Stimulated activated CD4-positive, alpha-beta T cell treated with anti-CD3 and anti-CD28 coated beads, Interleukin-2, amount 100 ng/mL, for 48 hours (primary cell): Measurements from ENCODE around the gene FOXC1.

Experiments used
- DNase-seq, 2 donors: peaks; one replicate each; pipeline ENCODE4 v3.0.0-alpha.2; 2020

FOXC1 gene

DNA sequence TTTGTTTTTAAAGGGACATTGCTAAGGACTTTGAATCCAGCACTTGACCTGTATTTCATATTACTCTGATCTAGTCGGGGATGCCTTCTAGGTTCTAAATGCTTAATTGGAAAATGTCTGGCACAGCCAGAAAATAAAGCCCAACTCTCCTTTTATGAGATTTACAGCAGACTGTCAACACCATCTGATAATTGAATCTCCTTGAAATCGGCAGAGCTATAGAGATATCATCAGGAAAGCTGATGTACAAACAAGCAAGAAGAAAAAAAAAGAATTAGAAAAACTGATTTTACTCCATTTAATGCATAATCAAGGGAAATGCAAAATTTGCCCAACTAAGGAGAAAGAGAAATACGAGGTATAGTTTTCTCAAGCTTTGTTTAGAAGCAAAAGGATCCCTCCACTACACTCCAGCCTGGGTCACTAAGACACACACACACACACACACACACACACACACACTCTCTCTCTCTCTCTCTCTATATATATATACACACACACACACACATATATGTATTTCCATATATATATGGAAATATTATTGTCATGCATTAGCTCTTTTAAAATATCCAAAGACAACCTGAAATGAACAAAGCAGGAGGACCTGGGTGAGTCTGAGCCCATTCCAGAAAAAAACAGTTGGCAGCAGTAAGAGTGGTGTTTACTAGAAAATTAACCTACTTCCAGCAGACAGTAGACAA lies 9.5 kb upstream of the FOXC1 start:
- no peak for DNase-seq

DNA sequence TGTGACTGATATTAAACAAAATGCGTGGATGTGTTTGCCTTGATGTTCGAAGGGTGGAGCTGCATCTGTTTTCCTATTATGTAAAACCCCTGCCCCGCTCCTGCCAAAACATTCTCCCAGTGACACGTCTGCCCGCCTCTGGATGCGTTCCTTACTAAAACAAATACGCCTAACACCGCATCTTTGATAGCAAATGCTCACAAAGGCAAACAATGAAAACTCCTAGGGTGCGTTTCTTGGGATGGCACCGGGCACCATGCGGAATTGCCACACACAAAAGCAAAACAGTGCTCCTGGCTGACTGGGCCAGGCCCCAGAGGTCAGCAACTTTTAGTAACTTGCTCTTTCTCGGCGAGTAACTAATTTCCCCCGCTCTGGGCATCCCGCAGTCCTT lies 9.0 kb upstream of the FOXC1 start:
- no peak for DNase-seq

DNA sequence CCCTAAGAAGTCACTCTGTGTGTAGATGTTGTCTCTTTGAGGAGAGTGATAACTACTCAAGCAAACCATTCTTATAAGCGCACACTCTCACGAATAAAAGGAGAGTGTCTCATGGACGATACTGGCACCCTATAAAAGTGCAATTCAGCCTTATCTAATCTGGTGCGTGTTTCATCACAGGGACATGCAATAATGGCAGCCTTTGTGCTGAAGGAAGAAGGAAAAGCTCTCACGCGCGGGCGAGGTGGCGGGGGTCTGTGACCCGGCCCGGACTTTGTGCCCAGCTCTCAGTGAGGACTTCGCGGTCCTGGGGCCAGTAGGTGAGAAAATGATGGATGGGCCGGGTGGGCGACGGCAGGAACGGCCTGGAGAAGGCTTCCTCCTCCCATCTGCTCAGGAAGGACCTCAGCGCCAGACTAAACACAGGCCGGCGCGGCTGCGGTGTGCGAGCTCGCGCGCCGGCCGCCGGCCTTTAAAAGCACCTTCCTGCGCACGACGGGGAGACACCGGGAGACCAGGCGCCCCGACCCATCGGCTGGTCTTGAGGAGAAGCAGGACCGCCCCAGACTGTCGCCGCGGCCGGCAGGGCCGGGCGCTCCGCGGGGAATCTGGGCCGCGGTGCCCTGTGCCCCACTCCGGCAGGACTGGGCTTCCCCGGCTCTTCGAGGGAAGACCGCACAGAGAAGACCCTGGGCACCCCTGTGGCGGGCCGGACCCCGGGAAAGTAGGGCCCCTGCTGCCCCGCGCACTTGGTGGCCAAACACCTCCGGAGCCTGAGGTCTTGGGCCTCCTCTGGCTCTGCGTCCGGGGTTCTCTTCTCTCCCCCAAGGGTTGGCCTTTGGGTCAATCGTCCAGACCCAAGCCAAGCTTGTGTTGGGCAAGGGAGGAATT lies 8.3 kb upstream of the FOXC1 start:
- no peak for DNase-seq

DNA sequence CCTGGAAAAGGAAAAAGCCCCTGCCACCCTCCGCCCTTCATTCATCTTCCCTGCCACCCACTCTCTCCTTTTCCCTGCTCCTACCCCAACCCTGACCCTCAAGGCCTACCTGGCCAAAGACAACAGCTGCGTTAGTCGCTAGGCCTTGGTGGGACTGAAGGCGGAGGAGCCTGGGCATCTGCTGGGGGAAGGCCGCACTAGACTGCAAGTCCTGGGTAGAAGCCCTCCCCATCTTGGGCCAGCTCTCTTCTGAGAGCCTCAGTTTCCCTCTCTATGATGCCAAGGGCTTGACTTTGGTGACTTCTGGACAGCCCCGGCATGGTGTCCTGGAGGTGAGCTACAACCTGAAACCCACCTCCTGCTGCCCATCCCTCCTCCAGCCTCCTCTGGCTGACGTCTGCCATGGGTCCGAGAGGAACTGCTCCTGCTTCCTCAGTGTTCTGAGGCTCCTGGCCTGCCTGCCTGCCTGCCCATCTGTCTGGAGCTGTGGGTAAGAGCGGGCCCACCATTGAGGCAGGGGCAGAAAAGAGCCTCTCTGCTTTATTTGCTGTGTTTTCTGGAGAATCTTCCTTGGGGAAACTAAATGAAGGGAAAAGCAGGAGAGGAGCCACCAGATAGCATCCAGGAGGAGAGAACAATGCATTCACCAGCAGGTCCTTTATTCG lies 7.5 kb upstream of the FOXC1 start:
- no peak for DNase-seq

DNA sequence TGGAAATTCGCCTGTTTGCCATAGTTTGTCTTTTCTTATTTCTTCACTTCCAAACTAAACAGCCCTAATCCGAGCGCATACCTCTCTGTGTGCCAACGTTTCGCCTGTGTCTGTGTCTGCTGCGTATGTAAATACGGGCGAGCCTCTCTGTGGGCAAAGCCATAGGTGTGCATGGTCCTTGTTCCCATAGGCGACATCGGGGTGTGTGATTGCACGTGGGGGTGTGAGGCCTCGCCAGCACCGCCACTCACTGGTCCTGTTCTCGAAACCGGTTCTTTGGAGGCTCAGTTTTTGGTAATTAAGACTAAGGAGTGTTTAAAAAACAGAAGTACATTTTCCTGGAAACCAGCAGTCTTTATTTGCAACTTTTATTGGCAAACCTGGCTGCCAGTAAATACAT lies 6.0 kb upstream of the FOXC1 start:
- DNase-seq = no peak

DNA sequence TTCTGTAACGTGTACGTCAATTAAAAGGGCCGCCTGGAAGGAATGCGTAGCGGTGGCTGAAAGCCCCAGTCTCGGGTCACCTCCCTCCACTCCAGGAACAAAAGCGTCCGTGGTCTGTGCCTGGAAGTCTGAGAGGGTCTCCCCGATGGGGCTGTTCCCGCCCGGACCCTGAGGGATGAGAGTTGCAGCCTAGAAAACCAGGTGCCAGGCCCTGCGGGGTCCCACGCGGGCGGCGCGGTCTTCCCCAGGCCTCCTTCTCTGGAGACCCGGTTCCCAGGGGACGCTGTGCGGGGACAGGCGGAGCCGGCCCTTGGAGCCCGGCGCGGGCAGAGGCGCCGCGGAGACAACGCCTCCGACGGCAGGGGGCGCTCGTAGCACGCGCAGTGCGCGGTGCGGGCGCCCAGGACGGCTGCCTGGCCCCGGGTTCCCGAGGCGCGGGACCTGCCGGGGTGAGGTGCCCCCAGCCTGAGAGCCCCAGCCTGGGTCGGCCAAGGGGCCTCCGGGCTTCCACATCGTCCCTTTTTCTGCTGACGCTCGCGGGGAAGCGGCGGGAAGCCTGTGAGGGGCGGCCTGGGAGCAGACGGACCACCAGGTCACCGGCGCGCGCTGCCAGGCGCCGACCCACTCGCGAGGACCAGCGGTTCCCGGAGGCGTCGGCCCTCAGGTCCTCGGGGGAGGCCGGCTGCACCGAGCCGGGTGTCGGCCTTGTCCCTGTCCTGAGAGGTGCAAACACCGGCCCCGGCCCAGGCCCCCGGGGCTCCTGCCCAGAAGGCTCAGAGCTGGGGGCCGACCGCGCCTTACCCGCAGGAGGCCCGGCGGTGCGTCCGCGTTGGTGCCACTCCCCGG lies 5.3 kb upstream of the FOXC1 start:
- peak; percentile 70 to 80 for DNase-seq

DNA sequence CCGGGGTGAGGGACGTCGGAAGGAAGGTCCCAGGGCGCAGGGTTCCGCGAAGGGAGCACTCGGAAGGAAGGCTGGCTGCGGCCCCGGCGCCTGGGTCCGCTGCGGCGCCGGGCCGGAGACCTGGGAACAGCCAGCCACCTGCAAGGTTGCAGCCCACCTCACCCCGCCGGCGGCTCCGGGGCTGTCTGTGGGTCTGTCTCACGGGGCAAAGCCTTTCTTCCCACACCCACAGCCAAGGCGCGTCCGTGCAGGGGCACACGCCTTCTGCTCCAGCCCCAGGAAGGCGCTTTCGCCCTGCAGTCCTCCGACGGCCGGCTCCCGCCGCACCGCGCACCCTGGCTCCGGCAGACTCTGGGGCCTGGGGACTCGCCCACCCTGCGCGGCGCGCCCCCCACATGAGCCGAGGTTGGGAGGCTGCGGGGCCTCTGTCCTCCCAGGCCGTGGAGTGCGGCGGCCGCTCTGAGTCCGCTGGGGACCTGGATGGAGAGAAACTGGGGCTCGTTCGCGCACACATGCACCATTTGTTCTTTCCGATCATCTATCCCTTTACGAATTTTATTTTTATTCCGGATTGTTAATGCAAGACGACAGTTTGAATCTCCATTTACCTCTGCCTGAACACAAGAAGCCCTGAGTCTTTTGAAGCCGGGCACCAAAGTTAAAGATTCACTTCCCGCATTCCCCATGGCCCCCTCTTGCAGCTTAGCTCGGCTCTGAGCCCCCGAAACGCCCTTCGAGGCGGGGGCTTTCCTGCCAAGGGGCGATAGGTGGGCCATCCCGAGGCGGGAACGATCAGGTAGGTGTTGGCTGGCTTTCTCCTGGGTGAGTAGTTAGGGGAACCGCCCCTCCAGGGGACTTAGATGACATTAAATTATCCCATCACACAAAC lies 4.5 kb upstream of the FOXC1 start:
- DNase-seq = no peak

DNA sequence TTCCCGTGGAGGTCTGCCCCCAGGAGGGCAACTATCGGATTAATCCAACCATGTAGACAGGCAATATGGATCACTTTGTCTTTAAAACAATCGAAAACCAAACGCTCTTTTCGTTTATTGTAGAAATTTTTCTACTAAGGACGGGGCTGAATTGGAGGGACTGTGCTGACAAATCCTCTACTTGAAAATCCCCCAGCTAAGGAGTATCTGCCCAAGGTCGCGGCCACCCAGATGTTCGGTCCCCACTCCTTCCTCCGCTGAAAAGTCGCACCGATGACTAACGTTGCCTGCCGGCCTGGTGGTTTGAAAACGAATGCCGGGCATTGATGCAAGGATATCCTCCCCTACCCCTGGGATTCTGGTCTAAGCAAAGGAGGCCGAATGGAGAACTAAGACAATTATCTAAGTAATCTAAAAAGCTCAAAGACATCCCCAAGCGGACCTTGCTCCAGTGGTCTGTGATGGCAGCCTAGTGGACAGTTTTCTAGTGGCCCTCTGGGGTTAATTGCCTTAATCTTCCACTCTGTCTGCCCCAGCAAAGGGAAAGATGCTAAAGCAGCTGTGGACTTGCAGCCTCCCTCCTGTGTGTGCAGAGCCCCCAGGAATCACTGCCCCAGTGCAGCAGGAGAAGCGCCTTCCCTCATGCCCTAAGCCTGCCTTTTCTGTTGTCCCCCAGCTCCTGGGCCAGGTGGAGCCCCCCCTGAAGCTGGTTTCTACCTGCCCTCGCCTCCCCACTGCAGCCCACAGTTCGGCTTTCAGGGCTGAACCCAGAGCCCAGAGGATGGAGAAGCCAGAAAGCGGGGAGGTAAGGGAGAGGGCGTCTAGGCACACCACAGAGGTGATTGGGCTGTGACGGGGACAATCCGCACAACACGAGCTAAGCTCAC lies 3.6 kb upstream of the FOXC1 start:
- no peak for DNase-seq

DNA sequence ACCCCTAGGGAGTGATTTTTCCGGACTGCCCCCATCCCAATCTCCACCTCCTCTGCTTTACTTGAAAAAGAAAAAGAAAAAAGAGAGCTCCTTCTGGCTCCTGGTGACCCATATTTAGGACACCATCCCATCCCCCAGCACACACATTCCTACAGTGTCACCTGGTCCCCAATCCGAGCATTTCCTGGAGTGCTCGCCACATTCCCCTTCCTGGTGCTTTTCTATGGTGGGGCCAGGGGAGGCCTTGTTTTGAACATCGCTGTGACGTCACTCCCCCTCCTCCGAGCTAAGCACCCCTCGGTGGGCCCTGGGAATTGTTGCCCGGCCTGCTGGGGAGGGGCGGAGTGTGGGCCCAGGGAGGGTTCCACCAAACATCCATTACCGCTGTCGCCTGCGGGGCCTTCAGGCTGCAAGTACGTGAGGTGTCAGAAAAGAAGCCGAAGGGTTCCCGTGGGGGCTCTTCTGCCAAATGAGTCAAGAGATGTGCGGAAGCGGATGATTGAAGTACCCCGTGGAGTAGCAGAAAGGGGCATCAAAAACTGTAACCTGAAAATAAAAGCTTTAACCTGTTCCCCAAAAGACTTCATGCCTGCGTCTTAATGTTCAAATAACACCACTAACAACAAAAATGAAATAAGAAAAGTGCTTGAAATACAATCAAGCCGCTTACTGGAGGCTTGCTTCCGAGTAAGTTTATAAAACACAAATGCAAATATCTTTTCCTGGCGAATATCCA lies 2.8 kb upstream of the FOXC1 start:
- no peak for DNase-seq

DNA sequence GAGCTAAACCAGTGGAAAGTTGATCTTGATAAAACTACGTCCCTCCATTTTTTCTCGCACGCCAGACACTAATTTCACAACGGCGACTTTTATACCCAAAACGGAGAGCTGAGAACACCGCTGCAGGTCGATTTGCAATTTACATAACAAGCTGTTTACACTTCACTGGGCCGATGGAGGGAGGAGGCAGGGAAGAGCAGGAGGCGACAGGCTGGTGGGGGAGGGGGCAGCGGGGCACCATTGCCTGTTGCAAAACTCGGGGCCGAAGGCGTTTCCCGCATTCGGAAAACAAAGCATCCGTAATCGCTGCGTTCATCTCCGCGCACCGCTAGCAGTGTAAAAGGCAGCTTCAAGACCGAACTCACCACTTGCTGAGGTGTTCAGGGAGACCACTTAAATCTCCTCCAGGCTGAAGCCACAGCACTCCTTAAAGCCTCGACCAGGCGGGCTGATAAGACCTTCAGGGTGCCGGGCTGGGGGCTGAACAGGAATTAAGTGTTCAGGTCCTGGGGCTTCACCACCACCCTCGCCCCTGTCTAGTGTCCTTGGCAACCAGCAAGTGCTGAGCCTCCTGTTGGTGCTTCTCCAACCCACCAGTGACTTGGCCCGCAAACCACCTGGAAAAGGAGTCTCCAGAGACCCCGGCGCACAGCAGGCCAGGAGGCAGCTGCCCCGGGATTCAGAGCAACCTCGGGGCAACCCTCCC lies 2.0 kb upstream of the FOXC1 start:
- no peak for DNase-seq

DNA sequence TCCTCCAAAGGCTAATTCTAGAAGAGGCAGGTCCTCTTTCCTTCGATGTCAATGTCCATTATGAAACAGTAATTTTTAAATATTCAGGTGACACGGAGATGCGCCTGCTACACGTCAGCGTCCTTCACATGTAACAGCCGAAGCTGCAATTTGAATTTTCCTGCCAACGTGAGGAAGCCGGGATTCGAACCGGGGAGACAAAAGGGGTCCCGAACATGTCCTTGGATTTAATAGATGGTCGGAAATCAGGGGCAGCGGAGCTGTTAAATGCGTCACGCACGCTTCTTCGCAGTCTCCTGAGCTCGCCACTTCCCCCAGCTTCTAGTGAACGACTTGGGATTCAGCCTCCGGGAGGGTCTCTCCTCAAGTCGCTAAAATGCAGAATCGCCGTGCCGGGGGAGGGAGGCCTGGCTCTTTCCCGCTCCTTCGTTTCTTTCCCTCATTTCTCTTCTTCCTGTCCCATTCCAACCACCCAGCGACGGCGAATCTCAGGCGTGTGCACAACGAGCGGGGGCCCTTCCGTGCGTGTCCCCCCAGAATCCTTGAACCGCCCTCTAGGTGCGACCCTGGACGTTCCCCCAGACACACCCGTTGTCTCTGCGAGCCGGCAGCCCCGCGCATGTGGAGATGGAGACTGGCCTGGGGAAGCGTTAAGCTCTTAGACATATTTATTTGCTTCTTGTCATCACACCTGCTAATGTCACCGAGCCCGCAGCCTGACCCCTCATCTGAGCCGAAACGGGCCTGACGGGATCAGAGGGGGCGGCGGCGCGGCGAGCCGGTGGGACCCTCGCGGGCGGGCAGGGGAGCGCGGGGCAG lies 1.3 kb upstream of the FOXC1 start:
- no peak for DNase-seq

DNA sequence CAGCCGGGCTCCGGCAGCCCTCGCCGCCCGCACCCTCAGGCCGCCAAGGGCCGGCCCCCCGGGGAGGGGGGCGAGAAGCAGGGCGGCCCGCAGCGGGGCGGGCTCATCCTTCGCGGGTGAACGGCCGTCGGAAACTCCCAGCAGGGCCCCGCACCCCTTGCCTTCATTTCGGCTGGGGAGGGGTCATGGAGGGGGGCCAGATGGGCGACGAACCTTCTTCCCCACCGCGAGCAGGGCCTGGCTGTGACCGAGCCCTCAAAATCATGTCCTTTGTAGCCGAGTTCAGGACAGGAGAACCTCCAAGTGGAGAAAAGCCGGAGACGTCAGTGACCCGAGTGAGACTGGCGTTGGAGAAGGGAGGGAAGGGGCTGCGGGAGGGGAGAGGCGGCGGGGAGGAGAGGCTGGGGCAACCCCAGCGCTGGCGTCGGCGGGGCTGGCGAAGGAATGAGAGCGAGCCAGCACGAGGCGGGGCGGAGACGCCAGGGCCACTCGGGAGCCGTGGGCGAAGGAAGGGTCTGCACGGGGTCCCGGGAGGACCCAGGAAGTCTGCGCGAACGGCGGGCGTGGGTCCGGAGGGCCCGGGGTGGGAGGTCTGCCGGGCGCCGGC lies 571 bp upstream of the FOXC1 start:
- no peak for DNase-seq

DNA sequence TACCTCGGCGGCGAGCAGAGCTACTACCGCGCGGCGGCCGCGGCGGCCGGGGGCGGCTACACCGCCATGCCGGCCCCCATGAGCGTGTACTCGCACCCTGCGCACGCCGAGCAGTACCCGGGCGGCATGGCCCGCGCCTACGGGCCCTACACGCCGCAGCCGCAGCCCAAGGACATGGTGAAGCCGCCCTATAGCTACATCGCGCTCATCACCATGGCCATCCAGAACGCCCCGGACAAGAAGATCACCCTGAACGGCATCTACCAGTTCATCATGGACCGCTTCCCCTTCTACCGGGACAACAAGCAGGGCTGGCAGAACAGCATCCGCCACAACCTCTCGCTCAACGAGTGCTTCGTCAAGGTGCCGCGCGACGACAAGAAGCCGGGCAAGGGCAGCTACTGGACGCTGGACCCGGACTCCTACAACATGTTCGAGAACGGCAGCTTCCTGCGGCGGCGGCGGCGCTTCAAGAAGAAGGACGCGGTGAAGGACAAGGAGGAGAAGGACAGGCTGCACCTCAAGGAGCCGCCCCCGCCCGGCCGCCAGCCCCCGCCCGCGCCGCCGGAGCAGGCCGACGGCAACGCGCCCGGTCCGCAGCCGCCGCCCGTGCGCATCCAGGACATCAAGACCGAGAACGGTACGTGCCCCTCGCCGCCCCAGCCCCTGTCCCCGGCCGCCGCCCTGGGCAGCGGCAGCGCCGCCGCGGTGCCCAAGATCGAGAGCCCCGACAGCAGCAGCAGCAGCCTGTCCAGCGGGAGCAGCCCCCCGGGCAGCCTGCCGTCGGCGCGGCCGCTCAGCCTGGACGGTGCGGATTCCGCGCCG lies 994 bp downstream of the FOXC1 start:
- no peak for DNase-seq

DNA sequence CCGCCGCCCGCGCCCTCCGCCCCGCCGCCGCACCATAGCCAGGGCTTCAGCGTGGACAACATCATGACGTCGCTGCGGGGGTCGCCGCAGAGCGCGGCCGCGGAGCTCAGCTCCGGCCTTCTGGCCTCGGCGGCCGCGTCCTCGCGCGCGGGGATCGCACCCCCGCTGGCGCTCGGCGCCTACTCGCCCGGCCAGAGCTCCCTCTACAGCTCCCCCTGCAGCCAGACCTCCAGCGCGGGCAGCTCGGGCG lies 1.5 kb downstream of the FOXC1 start:
- DNase-seq = no peak

DNA sequence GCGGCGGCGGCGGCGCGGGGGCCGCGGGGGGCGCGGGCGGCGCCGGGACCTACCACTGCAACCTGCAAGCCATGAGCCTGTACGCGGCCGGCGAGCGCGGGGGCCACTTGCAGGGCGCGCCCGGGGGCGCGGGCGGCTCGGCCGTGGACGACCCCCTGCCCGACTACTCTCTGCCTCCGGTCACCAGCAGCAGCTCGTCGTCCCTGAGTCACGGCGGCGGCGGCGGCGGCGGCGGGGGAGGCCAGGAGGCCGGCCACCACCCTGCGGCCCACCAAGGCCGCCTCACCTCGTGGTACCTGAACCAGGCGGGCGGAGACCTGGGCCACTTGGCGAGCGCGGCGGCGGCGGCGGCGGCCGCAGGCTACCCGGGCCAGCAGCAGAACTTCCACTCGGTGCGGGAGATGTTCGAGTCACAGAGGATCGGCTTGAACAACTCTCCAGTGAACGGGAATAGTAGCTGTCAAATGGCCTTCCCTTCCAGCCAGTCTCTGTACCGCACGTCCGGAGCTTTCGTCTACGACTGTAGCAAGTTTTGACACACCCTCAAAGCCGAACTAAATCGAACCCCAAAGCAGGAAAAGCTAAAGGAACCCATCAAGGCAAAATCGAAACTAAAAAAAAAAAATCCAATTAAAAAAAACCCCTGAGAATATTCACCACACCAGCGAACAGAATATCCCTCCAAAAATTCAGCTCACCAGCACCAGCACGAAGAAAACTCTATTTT lies 2.0 kb downstream of the FOXC1 start:
- no peak for DNase-seq

DNA sequence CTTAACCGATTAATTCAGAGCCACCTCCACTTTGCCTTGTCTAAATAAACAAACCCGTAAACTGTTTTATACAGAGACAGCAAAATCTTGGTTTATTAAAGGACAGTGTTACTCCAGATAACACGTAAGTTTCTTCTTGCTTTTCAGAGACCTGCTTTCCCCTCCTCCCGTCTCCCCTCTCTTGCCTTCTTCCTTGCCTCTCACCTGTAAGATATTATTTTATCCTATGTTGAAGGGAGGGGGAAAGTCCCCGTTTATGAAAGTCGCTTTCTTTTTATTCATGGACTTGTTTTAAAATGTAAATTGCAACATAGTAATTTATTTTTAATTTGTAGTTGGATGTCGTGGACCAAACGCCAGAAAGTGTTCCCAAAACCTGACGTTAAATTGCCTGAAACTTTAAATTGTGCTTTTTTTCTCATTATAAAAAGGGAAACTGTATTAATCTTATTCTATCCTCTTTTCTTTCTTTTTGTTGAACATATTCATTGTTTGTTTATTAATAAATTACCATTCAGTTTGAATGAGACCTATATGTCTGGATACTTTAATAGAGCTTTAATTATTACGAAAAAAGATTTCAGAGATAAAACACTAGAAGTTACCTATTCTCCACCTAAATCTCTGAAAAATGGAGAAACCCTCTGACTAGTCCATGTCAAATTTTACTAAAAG lies 2.7 kb downstream of the FOXC1 start:
- DNase-seq = no peak
